Right atrium auricular region (tissue), 2 donors: ENCODE data around the gene BMP10. TPM values are rescaled to one million over a fixed set of nuclear protein-coding genes. Genes with fewer than 3 reads are reported as not detected.

Source experiments
- DNase-seq: peaks from one replicate; pipeline ENCODE4 v3.0.0-alpha.2; 2019; ENCODE audit warnings: low spot score
- H3K27ac ChIP-seq, 2 donors: fragments of 200-600 bp; sonication (generic); 1 replicate in 1 of 2; 2 replicates in 1 of 2; pipeline ENCODE4 v1.5.1; 2016 to 2019
- H3K27me3 ChIP-seq, 2 donors: fragments of 200-600 bp; sonication (generic); one replicate each; pipeline versions ENCODE4 v1.5.1 to v1.6.0; 2017 to 2019
- H3K36me3 ChIP-seq: fragments of 200-600 bp; sonication (generic); one replicate; pipeline ENCODE4 v1.5.1; 2016
- H3K4me1 ChIP-seq, 2 donors: fragments of 200-600 bp; sonication (generic); one replicate each; pipeline versions ENCODE4 v1.5.1 to v1.6.0; 2017 to 2019
- H3K4me3 ChIP-seq, 2 donors: fragments of 200-600 bp; sonication (generic); 1 replicate in 1 of 2; 2 replicates in 1 of 2; pipeline ENCODE4 v1.5.1; 2017 to 2019; ENCODE audit warnings: mild to moderate bottlenecking in 1 of 2, moderate library complexity in 1 of 2
- H3K9me3 ChIP-seq, 2 donors: fragments of 200-600 bp; sonication (generic); one replicate each; pipeline ENCODE4 v1.5.1; 2019
- total RNA-seq, 2 donors: library from RNA; depleted of rRNA; stranded (reverse); fragments of >200 nt; gene quantifications; one replicate each; pipeline ENCODE4 v1.1.0, GENCODE V29; 2016
- TF ChIP-seq, protein P1 (sequence below), 2 donors: fragments of 200-600 bp; sonication (generic); IDR thresholded peaks; one replicate each; pipeline ENCODE4 v1.5.1; 2019; ENCODE audit warnings: antibody characterized with exemption in 2 of 2

The BMP10 gene
- total RNA-seq, 2 donors from 2014 or later = 1.9 to 5,642 TPM

DNA sequence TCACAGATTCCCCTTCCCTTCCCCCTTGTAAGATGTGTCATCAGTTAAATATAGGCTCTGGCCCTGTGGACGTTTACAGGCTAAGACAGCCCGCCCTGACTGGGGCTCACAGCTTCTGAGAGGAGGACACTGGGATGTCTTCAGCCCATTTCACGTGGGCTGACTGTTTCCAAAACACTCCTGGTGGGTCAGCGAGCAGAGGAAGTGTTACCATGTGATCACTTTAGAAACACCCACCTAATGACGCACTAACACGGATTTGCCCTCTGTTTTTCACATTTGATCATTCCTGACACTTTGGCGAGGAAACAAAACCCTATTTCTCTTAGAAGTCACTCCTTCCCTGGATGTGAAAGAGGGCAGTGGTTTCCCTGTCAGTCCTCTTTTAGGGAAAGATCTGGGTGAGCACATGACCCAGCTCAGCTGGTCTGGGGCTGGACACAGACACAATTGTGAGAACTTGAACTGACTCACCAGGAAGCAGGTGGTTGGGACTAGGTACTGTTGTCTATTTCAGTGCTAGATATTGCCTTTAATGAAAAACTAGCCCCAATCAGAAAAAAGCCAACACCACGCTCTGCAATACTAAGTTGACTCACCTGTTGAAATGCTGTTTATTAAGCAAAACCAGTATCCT lies 38.8 kb downstream of the BMP10 start:
- DNase-seq = peak; percentile 86

DNA sequence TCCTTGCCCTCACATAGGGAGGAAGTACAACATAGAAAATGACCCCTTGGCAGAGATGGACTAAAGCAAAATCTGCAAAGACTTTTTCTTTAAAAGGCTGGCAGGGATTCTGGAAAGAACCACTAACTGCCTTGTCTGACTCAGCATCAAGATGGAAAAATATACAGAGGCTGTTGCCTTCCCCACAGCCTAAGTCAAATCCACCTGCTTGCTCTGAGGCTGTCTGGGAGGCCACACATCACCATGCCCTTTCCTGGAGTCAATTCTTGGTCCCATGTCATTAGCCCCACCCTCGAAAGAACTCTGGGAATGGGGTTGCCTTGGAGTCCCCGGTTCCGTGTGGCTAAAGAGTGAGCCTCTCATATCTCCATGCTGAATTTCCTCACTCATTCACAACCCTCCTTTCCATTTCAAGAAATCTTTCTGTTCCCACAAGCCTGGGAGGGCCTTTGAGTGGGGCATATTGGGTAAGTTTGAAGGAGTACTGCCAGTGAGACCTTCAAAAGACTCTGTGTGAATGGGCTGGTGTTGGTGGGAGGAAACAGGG lies 39.4 kb downstream of the BMP10 start:
- TF ChIP-seq, protein P1, sequence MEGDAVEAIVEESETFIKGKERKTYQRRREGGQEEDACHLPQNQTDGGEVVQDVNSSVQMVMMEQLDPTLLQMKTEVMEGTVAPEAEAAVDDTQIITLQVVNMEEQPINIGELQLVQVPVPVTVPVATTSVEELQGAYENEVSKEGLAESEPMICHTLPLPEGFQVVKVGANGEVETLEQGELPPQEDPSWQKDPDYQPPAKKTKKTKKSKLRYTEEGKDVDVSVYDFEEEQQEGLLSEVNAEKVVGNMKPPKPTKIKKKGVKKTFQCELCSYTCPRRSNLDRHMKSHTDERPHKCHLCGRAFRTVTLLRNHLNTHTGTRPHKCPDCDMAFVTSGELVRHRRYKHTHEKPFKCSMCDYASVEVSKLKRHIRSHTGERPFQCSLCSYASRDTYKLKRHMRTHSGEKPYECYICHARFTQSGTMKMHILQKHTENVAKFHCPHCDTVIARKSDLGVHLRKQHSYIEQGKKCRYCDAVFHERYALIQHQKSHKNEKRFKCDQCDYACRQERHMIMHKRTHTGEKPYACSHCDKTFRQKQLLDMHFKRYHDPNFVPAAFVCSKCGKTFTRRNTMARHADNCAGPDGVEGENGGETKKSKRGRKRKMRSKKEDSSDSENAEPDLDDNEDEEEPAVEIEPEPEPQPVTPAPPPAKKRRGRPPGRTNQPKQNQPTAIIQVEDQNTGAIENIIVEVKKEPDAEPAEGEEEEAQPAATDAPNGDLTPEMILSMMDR (IDR thresholded peaks at IDR 0.05) = no peak
- DNase-seq = no peak
- peaks cover 0 to 58% of the 10 kb centered on the region in 2 donors for H3K4me1 ChIP-seq

More for the DNA sequence above, 38.8 kb downstream of the BMP10 start:
- H3K27ac ChIP-seq = peak overlapping the region; percentile 79 to 84
- TF ChIP-seq, protein P1 (IDR thresholded peaks at IDR 0.05) = no peak
- H3K4me1 ChIP-seq = peaks cover 0 to 58% of the 10 kb centered on the region in 2 donors
- H3K4me3 ChIP-seq = no peak overlapping the region
- no peaks in the 10 kb centered on the region for H3K27me3 ChIP-seq
- H3K36me3 ChIP-seq = no peaks in the 10 kb centered on the region
- no peaks in the 10 kb centered on the region for H3K9me3 ChIP-seq

DNA sequence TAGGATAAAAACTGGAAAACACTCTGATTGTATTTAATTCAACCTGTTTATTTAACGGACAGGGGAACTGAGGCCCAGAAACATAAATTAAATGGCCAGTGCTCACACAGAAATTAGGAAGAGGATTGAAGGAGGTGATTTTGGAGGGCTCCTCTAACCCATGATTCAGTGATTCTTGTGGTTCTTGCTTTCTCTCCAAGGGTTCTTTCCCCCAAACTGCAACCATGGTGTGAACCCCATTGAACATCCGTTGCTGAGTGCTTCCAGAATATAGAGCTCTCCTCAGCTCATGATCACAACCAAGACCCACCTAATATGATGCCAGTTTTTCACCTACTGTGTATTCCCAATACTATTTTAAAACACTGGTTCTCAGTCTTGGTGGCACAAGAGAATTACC lies 41.4 kb downstream of the BMP10 start:
- no peaks in the 10 kb centered on the region for H3K27me3 ChIP-seq
- peak overlapping the region; percentile 61 to 84 for H3K27ac ChIP-seq
- TF ChIP-seq, protein P1 (IDR thresholded peaks at IDR 0.05) = no peak
- DNase-seq = no peak
- H3K9me3 ChIP-seq = no peaks in the 10 kb centered on the region
- H3K4me3 ChIP-seq = no peak overlapping the region
- no peaks in the 10 kb centered on the region for H3K36me3 ChIP-seq
- peaks cover 0 to 58% of the 10 kb centered on the region in 2 donors for H3K4me1 ChIP-seq

More for the DNA sequence above, 39.4 kb downstream of the BMP10 start:
- Histone ChIP-seq H3K36me3 (no peaks in the 10 kb centered on the region), H3K27ac (peak overlapping the region; percentile 79 to 84), H3K27me3 (no peaks in the 10 kb centered on the region), H3K4me3 (no peak overlapping the region), H3K9me3 (no peaks in the 10 kb centered on the region)

- Histone ChIP-seq H3K27ac (peak overlapping the region; percentile 61 to 84), H3K36me3 (no peaks in the 10 kb centered on the region), H3K27me3 (no peaks in the 10 kb centered on the region), H3K4me3 (no peak overlapping the region), H3K9me3 (no peaks in the 10 kb centered on the region), H3K4me1 (peaks cover 0 to 58% of the 10 kb centered on the region in 2 donors)
- peak; percentile 97 for DNase-seq
- TF ChIP-seq, protein P1 (IDR thresholded peaks at IDR 0.05) = no peak
Observed at GRCh38 chr2:68828887-68829708, 42.1 kb downstream of the BMP10 start.

GRCh38 chr2:68827666-68828065 lies 43.5 kb downstream of the BMP10 start:
- TF ChIP-seq, protein P1 (IDR thresholded peaks at IDR 0.05) = no peak
- Histone ChIP-seq H3K27me3 (no peaks in the 10 kb centered on the region), H3K4me1 (peaks cover 0 to 50% of the 10 kb centered on the region in 2 donors), H3K36me3 (no peaks in the 10 kb centered on the region), H3K27ac (peak overlapping the region in 1 of 2 donors; percentile 84), H3K4me3 (no peak overlapping the region), H3K9me3 (no peaks in the 10 kb centered on the region)
- DNase-seq = no peak
